EH (cell line): ENCODE results near the gene SSUH2.

Source experiments
- DNase-seq: peaks from one replicate; pipeline ENCODE4 v3.0.0-alpha.2; 2015; ENCODE audit warnings: low read depth

Gene SSUH2

DNA sequence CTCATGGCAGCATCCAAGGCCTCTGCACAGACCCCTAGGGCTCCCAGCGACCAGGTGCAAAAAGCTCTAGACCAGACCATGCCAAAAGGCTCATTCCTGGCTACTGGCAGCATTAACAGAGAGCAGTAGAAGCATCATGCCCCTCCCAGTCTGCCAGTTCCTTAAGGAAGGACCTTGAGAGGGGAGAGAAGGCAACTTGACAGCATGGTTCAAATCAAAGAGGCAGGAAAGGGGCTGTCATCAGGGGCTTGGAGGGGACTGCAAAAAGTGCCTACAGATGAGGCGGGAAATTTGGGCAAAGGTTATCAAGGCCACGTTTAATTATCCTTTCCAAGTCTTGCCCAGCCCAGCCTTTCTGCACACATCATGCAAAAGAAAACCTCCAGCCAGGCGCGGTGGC lies 64.7 kb downstream of the SSUH2 start:
- no peak for DNase-seq

DNA sequence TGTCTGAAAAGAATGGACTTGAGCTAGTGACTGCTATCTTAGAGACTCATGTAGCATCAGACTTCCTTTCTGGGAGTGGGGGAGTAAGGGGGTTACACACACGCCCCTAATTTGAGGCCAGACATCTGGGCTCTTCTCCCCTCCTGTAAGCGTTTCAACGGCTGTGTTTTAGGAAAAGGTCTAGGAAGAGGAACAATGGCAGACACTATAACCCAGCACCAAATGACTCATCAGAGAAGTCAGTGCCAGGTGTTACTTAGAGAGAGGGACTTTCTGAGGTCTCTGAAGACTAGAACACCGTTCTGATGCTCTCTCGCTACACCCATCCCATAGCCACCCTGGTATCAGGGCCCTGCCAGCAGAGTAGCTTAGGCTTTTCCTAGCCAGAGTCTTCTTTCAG lies 65.5 kb downstream of the SSUH2 start:
- no peak for DNase-seq

- DNase-seq, result no peak
These were observed 66.3 kb downstream of the SSUH2 start for GRCh38 chr3:8578282-8578681.

- DNase-seq, result peak; percentile 93
These were observed 67.6 kb downstream of the SSUH2 start for GRCh38 chr3:8576841-8577571.

GRCh38 chr3:8576436-8576835 lies 68.2 kb downstream of the SSUH2 start:
- no peak for DNase-seq

GRCh38 chr3:8575364-8576104 lies 69.1 kb downstream of the SSUH2 start:
- DNase-seq, result peak; percentile 56

- DNase-seq, result no peak
These were observed 69.8 kb downstream of the SSUH2 start for GRCh38 chr3:8574670-8575322.

DNA sequence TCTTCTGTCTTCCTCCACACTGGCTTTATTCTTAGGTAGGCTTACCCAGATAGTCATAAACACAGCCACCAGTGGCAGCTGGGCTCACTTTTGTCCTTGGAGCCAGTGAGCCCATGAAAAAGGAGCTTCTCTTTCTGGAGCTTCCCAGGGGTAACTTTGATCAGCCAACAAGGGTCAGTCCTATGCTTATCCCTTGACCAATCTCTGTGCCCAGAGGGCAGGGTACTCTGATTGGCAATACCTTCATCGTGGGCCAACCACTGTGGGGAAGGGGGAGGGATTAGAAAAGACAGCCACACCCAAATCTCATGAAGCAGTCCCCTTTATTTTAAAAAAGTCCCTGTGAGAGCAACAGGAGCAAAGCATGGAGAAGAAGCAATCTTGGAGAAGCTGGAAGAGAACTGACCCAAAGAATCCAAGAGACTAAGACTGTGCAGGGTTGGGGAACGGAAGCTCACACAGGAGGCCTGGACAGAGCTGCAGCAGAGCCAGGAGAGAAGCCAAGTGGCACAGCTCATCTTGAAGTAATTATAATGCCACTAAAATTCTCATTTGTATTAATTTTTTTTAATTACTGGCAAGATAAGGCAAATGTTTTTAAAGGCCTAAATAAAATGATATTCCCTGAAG lies 70.4 kb downstream of the SSUH2 start:
- DNase-seq, result no peak

- DNase-seq, result no peak
These were observed 71.2 kb downstream of the SSUH2 start for GRCh38 chr3:8573342-8573926.

- no peak for DNase-seq
These were observed 73.3 kb downstream of the SSUH2 start for GRCh38 chr3:8571256-8571655.
